GM06990 (cell line): ENCODE data around the gene YTHDF1.

Experiments
- DNase-seq: peaks from one replicate; pipeline ENCODE4 v3.0.0-alpha.2; 2011; ENCODE audit not compliant: insufficient read length; ENCODE audit errors: extremely low read depth
- H3K27me3 ChIP-seq: replicated peaks from 2 replicates; pipeline ENCODE4 v1.6.0; 2011; ENCODE audit warnings: low read length; ENCODE audit not compliant: control insufficient read depth, insufficient read depth
- H3K36me3 ChIP-seq: 2 replicates; pipeline ENCODE4 v1.5.1; 2011; ENCODE audit warnings: low read length; ENCODE audit not compliant: control insufficient read depth, insufficient read depth
- H3K4me3 ChIP-seq: replicated peaks from 2 replicates; pipeline ENCODE4 v1.5.1; 2011; ENCODE audit warnings: low read depth, mild to moderate bottlenecking, control low read depth, low read length
- CTCF ChIP-seq: IDR thresholded peaks from 2 replicates; pipeline ENCODE4 v1.5.1; 2011; ENCODE audit warnings: low read length, control low read depth, mild to moderate bottlenecking, inconsistent platforms; ENCODE audit not compliant: insufficient read depth, poor library complexity, severe bottlenecking

The YTHDF1 gene

DNA sequence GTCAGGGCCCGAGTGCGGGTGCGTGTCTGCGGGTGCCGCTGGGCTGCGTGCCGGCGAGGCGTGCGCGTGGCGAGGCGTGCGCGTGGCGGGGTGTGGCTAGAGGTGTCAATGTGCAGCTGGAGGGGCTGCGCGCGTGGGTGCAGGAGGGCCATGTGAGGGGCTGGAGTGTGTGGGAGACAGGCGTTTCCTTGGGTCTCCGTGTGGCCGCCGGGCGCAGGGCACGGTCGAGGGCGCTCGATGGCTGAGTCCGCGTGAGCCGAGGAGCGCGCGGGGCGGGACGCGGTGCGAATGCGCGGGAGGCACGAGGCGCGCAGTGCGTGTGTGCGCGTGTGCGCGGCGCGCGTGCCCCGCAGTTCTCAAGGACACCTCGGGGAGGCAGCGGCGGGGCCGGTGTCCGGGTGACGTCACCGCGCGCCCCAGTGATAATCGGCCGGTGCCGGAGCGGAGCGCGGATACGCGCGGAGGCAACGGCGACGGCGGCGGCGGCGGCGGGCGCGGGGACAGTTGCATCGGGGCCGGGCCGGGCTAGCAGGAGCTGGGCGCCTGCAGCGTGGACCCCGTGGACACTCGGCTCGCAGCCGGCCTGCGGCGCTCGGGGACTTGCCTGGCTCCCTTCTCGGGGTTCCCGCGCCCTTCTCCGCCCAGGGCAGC, 38.7 kb downstream of the YTHDF1 start:
- no peak for DNase-seq
- H3K36me3 ChIP-seq: no peaks in the 10 kb centered on the region
- peaks cover 2% of the 10 kb centered on the region; the same call in 1 of the 2 replicates for H3K27me3 ChIP-seq
- TF ChIP-seq CTCF: no peak
- H3K4me3 ChIP-seq: no peak overlapping the region

GRCh38 chr20:63176427-63177133, 39.4 kb downstream of the YTHDF1 start:
- Histone ChIP-seq H3K27me3 (peaks cover 2% of the 10 kb centered on the region; the same call in 1 of the 2 replicates), H3K36me3 (no peaks in the 10 kb centered on the region), H3K4me3 (no peak overlapping the region)
- no peak for DNase-seq
- no peak for TF ChIP-seq CTCF

DNA sequence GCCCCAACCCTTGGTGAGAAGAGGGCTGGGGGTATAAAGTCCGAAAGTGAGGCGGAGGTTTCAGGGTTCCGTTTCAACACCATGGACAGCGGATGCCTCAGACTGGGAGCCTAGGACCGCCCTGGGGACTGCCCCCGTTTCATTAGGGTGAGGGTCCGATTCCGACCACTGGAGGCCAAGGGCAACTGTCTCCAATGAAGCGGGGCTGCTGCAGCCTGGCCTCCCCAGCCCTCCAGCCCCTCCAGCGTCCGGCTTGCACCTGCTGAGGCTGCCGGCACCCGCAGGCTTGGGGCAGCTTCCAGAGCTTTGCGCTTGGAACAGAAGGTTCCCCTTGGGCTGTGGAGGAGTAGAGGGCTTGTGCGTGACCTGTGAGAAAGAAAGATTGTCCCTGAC, 39.9 kb downstream of the YTHDF1 start:
- no peak for TF ChIP-seq CTCF
- no peaks in the 10 kb centered on the region for H3K36me3 ChIP-seq
- DNase-seq: no peak
- H3K4me3 ChIP-seq: no peak overlapping the region
- H3K27me3 ChIP-seq: peaks cover 2% of the 10 kb centered on the region; the same call in 1 of the 2 replicates

DNA sequence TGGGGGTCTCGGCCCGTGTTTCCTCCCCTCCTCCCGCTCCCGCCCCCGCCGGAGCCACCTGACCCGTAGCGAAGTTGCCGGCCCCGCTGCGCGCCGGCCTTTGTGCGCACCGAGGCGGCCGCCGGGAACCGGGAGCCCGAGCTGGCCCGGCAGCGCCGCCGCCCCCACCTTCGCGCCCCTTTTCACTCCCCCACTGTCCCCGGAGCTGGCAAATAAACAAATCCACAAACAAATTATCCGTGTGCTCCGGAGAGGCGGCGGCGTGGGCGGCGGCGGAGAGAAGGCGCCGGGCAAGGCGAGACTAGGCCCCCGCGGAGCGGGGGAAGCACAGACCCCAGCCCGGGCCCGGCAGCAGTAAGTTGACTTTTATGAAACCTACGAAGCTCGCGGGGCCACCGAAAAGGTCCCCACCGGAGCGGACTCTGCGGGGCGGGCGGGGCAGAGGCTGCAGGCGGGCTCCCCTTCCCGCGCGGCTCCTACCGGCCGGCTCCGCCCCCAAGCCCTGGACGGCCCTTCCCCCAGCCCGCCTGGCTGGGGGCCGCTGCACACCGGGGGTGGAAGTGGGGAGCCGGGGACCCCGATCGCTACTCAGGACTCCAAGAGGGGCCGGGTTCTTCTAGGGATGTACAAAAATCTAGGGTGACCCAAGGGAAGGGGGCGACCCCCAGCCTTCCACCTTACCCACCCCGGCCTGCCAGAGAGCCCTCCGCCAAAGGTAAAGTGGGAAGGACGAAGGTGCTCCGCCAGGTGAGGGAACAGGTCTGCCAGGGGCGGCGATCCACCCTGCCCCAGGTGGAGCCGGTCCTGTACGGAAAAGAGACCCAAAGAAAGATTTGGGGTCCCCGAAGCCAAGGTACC, 40.7 kb downstream of the YTHDF1 start:
- Histone ChIP-seq H3K27me3 (peaks cover 2% of the 10 kb centered on the region; the same call in 1 of the 2 replicates), H3K4me3 (no peak overlapping the region), H3K36me3 (no peaks in the 10 kb centered on the region)
- DNase-seq: no peak
- TF ChIP-seq CTCF: no peak

- peaks cover 2% of the 10 kb centered on the region; the same call in 1 of the 2 replicates for H3K27me3 ChIP-seq
- no peak for TF ChIP-seq CTCF
- no peak for DNase-seq
- H3K4me3 ChIP-seq: no peak overlapping the region
- no peaks in the 10 kb centered on the region for H3K36me3 ChIP-seq
Observed at GRCh38 chr20:63174309-63175037, 41.5 kb downstream of the YTHDF1 start.
